Measurements from ENCODE around the gene MAGEA6.
"Not testable (repeated sequence)": the region's sequence is repeated elsewhere in the genome, so short reads cannot be mapped to it uniquely, and the experiment has no call there.

MAGEA6 gene

GRCh38 chrX:152769549-152770289 is at the start of gene MAGEA6:
TSS of gene MAGEA6 (minus strand) at chrX:152769689. CDS start at chrX:152767650, 2,039 bp downstream.
- DNase-seq (ENCODE audit: low read depth): not testable (repeated sequence)

GRCh38 chrX:152819266-152819665 is 49.8 kb upstream of the MAGEA6 start:
- no peak for DNase-seq (ENCODE audit: low read depth)

- no peak for DNase-seq (ENCODE audit: low read depth)
Measured at GRCh38 chrX:152818356-152818755, 48.9 kb upstream of the MAGEA6 start.

GRCh38 chrX:152817078-152817764 is 47.7 kb upstream of the MAGEA6 start:
- no peak for DNase-seq (ENCODE audit: low read depth)

- no peak for DNase-seq (ENCODE audit: low read depth)
Measured at GRCh38 chrX:152814048-152814447, 44.6 kb upstream of the MAGEA6 start.

- no peak for DNase-seq (ENCODE audit: low read depth)
Measured at GRCh38 chrX:152813206-152813605, 43.7 kb upstream of the MAGEA6 start.

GRCh38 chrX:152810403-152810802 is 40.9 kb upstream of the MAGEA6 start:
- DNase-seq (ENCODE audit: low read depth): no peak

- no peak for DNase-seq (ENCODE audit: low read depth)
Measured at GRCh38 chrX:152806035-152806434, 36.5 kb upstream of the MAGEA6 start.

GRCh38 chrX:152798945-152799344 is 29.5 kb upstream of the MAGEA6 start:
- no peak for DNase-seq (ENCODE audit: low read depth)

GRCh38 chrX:152787062-152787461 is 17.6 kb upstream of the MAGEA6 start:
- DNase-seq (ENCODE audit: low read depth): not testable (repeated sequence)

GRCh38 chrX:152766562-152766961 is 2.9 kb downstream of the MAGEA6 start:
- DNase-seq (ENCODE audit: low read depth): not testable (repeated sequence)

GRCh38 chrX:152761582-152761981 is 7.9 kb downstream of the MAGEA6 start:
- DNase-seq (ENCODE audit: low read depth): not testable (repeated sequence)

GRCh38 chrX:152759544-152759943 is 9.9 kb downstream of the MAGEA6 start:
- DNase-seq (ENCODE audit: low read depth): not testable (repeated sequence)

GRCh38 chrX:152758918-152759317 is 10.6 kb downstream of the MAGEA6 start, which contains the start of gene CSAG3:
TSS of gene CSAG3 (plus strand) at chrX:152759218.
- not testable (repeated sequence) for DNase-seq (ENCODE audit: low read depth)

GRCh38 chrX:152754871-152755270 is 14.6 kb downstream of the MAGEA6 start:
- not testable (repeated sequence) for DNase-seq (ENCODE audit: low read depth)

- DNase-seq (ENCODE audit: low read depth): not testable (repeated sequence)
Measured at GRCh38 chrX:152753686-152754650, 15.5 kb downstream of the MAGEA6 start, which contains the start of gene MAGEA2. TSS of gene MAGEA2 (minus strand) at chrX:152753842. CDS start at chrX:152751363, 2,479 bp downstream.

- no peak for DNase-seq (ENCODE audit: low read depth)
Measured at GRCh38 chrX:152738560-152738959, 30.9 kb downstream of the MAGEA6 start.

GRCh38 chrX:152736528-152736927 is 33.0 kb downstream of the MAGEA6 start:
- DNase-seq (ENCODE audit: low read depth): not testable (repeated sequence)

GRCh38 chrX:152735860-152736511 is 33.5 kb downstream of the MAGEA6 start:
- no peak for DNase-seq (ENCODE audit: low read depth)

- no peak for DNase-seq (ENCODE audit: low read depth)
Measured at GRCh38 chrX:152735101-152735500, 34.4 kb downstream of the MAGEA6 start.

- not testable (repeated sequence) for DNase-seq (ENCODE audit: low read depth)
Measured at GRCh38 chrX:152734143-152734858, 35.2 kb downstream of the MAGEA6 start.

All from HS-5 (cell line).